SK-N-SH treated with all-trans-retinoic acid at 6 μM for 48 hours (cell line): Measurements from ENCODE around the gene DMD.

ENCODE experiments used
- ARNTL ChIP-seq: fragments of 450-650 bp; formaldehyde crosslinking; IDR thresholded peaks from 2 replicates; pipeline ENCODE4 v1.5.0; 2020; ENCODE audit warnings: low read depth, mild to moderate bottlenecking, moderate library complexity, borderline replicate concordance
- ESRRG ChIP-seq: fragments of 250-450 bp; sonication (Bioruptor Pico); IDR thresholded peaks from 2 replicates; pipeline ENCODE4 v1.6.1; 2021; ENCODE audit warnings: mild to moderate bottlenecking
- POU6F1 ChIP-seq: fragments of 250-450 bp; sonication (Bioruptor Pico); IDR thresholded peaks from 2 replicates; pipeline ENCODE4 v1.8.0; 2021; ENCODE audit warnings: low read depth, mild to moderate bottlenecking, moderate library complexity, borderline replicate concordance
- PPARA ChIP-seq: fragments of 250-450 bp; sonication (Bioruptor Pico); IDR thresholded peaks from 2 replicates; pipeline ENCODE4 v1.5.0; 2020; ENCODE audit warnings: mild to moderate bottlenecking, borderline replicate concordance
- RARB ChIP-seq: fragments of 250-450 bp; sonication (Bioruptor Pico); IDR thresholded peaks from 2 replicates; pipeline ENCODE4 v1.8.0; 2021; ENCODE audit warnings: mild to moderate bottlenecking, moderate library complexity
- ZFP3 ChIP-seq: fragments of 250-450 bp; sonication (Bioruptor Pico); IDR thresholded peaks from 2 replicates; pipeline ENCODE4 v1.5.0; 2020; ENCODE audit warnings: mild to moderate bottlenecking, moderate library complexity
- ZNF8 ChIP-seq: fragments of 450-650 bp; formaldehyde crosslinking; IDR thresholded peaks from 2 replicates; pipeline ENCODE4 v1.5.0; 2020; ENCODE audit warnings: mild to moderate bottlenecking, moderate library complexity
- TF ChIP-seq, protein P1 (sequence below): fragments of 250-450 bp; sonication (Bioruptor Pico); IDR thresholded peaks from 2 replicates; pipeline ENCODE4 v1.5.1; 2020; ENCODE audit warnings: low read depth, mild to moderate bottlenecking, moderate library complexity
- TF ChIP-seq, protein P2 (sequence below): fragments of 250-450 bp; sonication (Bioruptor Pico); IDR thresholded peaks from 2 replicates; pipeline ENCODE4 v1.8.0; 2020; ENCODE audit warnings: mild to moderate bottlenecking, moderate library complexity, borderline replicate concordance

- no peak for TF ChIP-seq ZNF8 (CRISPR knock-in tag)
- TF ChIP-seq, protein P1, sequence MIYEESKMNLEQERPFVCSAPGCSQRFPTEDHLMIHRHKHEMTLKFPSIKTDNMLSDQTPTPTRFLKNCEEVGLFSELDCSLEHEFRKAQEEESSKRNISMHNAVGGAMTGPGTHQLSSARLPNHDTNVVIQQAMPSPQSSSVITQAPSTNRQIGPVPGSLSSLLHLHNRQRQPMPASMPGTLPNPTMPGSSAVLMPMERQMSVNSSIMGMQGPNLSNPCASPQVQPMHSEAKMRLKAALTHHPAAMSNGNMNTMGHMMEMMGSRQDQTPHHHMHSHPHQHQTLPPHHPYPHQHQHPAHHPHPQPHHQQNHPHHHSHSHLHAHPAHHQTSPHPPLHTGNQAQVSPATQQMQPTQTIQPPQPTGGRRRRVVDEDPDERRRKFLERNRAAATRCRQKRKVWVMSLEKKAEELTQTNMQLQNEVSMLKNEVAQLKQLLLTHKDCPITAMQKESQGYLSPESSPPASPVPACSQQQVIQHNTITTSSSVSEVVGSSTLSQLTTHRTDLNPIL, result no peak
- TF ChIP-seq ESRRG (CRISPR knock-in tag), result no peak
- TF ChIP-seq, protein P2, sequence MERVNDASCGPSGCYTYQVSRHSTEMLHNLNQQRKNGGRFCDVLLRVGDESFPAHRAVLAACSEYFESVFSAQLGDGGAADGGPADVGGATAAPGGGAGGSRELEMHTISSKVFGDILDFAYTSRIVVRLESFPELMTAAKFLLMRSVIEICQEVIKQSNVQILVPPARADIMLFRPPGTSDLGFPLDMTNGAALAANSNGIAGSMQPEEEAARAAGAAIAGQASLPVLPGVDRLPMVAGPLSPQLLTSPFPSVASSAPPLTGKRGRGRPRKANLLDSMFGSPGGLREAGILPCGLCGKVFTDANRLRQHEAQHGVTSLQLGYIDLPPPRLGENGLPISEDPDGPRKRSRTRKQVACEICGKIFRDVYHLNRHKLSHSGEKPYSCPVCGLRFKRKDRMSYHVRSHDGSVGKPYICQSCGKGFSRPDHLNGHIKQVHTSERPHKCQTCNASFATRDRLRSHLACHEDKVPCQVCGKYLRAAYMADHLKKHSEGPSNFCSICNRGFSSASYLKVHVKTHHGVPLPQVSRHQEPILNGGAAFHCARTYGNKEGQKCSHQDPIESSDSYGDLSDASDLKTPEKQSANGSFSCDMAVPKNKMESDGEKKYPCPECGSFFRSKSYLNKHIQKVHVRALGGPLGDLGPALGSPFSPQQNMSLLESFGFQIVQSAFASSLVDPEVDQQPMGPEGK (CRISPR knock-in tag), result no peak
- TF ChIP-seq RARB (CRISPR knock-in tag), result no peak
- TF ChIP-seq PPARA, result no peak
- TF ChIP-seq ARNTL (CRISPR knock-in tag), result no peak
- no peak for TF ChIP-seq POU6F1 (CRISPR knock-in tag)
- TF ChIP-seq ZFP3 (CRISPR knock-in tag), result no peak
Measured at GRCh38 chrX:31166832-31167231, 2044.5 kb downstream of the DMD start.
